ENCODE data around the gene OR4K2.

Gene OR4K2

DNA sequence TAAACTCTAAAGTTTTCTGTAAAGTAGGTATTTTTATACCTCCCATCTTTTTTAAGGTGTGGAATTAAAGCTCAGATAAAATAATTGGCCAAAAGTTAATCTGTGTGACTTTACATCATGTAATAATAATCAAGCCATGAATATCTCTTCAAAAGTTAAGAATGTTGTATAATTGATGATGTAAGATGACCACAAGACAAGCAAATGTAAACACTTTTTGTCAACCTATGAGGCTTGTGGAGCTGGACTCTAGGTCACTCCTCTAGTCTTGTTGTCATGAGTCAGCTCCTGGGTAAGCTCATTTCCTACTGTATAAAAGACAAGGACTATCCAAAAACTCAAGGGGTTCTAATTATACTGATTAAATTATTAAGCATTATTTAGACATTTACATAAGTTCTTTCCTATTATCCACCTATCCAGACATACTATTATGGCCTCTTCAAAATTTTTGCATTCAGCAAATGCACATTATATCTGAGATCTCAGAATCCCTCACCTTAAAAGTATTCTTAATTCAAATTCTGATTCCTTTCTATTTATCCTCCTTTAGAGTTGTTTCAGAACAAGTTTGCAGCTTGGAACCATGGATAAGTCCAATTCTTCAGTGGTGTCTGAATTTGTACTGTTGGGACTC is 45.2 kb downstream of the OR4K2 start, which contains the start of gene OR4K5:
TSS of gene OR4K5 (plus strand) at position 587 of the 637 bp plus-strand sequence. CDS start at position 587, 0 bp downstream.
- Histone ChIP-seq H3K27me3 (ENCODE audit: insufficient read depth, low read depth, severe bottlenecking) (peaks cover 60% of the 10 kb centered on the region), H3K36me3 (no peaks in the 10 kb centered on the region), H3K27ac (no peak within 1 kb of the TSS), H3K9me3 (ENCODE audit: severe bottlenecking) (no peaks in the 10 kb centered on the region), H3K4me3 (ENCODE audit: low read depth, low read length) (no peak within 1 kb of the TSS)
- TF ChIP-seq, protein P1, sequence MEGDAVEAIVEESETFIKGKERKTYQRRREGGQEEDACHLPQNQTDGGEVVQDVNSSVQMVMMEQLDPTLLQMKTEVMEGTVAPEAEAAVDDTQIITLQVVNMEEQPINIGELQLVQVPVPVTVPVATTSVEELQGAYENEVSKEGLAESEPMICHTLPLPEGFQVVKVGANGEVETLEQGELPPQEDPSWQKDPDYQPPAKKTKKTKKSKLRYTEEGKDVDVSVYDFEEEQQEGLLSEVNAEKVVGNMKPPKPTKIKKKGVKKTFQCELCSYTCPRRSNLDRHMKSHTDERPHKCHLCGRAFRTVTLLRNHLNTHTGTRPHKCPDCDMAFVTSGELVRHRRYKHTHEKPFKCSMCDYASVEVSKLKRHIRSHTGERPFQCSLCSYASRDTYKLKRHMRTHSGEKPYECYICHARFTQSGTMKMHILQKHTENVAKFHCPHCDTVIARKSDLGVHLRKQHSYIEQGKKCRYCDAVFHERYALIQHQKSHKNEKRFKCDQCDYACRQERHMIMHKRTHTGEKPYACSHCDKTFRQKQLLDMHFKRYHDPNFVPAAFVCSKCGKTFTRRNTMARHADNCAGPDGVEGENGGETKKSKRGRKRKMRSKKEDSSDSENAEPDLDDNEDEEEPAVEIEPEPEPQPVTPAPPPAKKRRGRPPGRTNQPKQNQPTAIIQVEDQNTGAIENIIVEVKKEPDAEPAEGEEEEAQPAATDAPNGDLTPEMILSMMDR (IDR thresholded peaks at IDR 0.05; ENCODE audit: low read depth, low read length) = no peak
- no peak for DNase-seq

DNA sequence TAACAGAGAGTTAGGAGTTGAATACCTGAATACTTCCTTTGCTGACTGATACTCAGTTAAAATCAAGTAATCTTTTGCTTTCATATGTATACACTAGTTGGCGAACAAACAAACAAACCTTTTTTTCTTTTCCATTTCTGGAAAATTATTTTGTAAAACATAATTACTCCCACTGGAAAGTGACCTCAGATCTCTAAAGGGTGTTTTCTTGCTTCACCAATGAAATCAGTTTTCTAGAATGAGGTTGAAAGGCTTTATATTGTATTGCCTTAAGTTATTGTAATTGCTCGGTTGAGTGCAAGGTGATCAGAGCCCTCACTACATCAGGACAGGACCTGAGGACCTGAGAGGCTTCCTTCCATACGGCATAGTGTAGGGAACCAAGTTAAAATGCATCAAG is 55.7 kb downstream of the OR4K2 start, which contains the start of gene OR4K1:
TSS of gene OR4K1 (plus strand) at position 301 of the 400 bp plus-strand sequence. CDS start 4,750 bp downstream, outside the sequence.
- no peak within 1 kb of the TSS for H3K4me3 ChIP-seq (ENCODE audit: low read depth, low read length)
- H3K27me3 ChIP-seq (ENCODE audit: insufficient read depth, low read depth, severe bottlenecking) = peaks cover 56% of the 10 kb centered on the region
- no peaks in the 10 kb centered on the region for H3K9me3 ChIP-seq (ENCODE audit: severe bottlenecking)
- DNase-seq = no peak
- TF ChIP-seq, protein P1 (IDR thresholded peaks at IDR 0.05; ENCODE audit: low read depth, low read length) = no peak
- no peaks in the 10 kb centered on the region for H3K36me3 ChIP-seq
- H3K27ac ChIP-seq = no peak within 1 kb of the TSS

Data from WERI-Rb-1 (cell line).